Transverse colon (tissue), 4 donors: Measurements from ENCODE around the gene SLC6A16. TPM values are rescaled to one million over a fixed set of nuclear protein-coding genes. Genes with fewer than 3 reads are reported as not detected.

Experiments
- DNase-seq: peaks from one replicate; pipeline ENCODE4 v3.0.0-alpha.2; 2019
- H3K27ac ChIP-seq, 4 donors: fragments of 200-600 bp; sonication (generic); 2 replicates each; pipeline ENCODE4 v1.5.1; 2016 to 2018; ENCODE audit warnings: inconsistent platforms in 4 of 4
- H3K27me3 ChIP-seq: fragments of 200-600 bp; sonication (generic); 2 replicates; pipeline ENCODE4 v1.5.1; 2017; ENCODE audit warnings: inconsistent platforms
- H3K36me3 ChIP-seq, 4 donors: fragments of 200-600 bp; sonication (generic); 2 replicates each; pipeline ENCODE4 v1.5.1; 2017 to 2019; ENCODE audit warnings: inconsistent platforms in 4 of 4
- H3K4me1 ChIP-seq, 4 donors: fragments of 200-600 bp; sonication (generic); 2 replicates each; pipeline ENCODE4 v1.5.1; 2017 to 2020; ENCODE audit warnings: inconsistent platforms in 4 of 4
- H3K4me3 ChIP-seq, 4 donors: fragments of 200-600 bp; sonication (generic); 1 replicate in 1 of 4; 2 replicates in 3 of 4; pipeline versions ENCODE4 v1.5.1 to v1.6.1; 2017 to 2019; ENCODE audit warnings: inconsistent platforms in 4 of 4
- H3K9me3 ChIP-seq, 2 donors: fragments of 200-600 bp; sonication (generic); 2 replicates each; pipeline ENCODE4 v1.5.1; 2017 to 2019; ENCODE audit warnings: inconsistent platforms in 2 of 2
- EP300 ChIP-seq: sonication (generic); formaldehyde crosslinking; IDR thresholded peaks from one replicate; pipeline ENCODE4 v1.6.1; 2017; ENCODE audit warnings: antibody characterized with exemption, low read depth
- POLR2A ChIP-seq: fragments of 450-650 bp; IDR thresholded peaks from one replicate; pipeline ENCODE4 v1.6.1; 2016; ENCODE audit warnings: antibody characterized with exemption, mild to moderate bottlenecking, moderate library complexity
- POLR2AphosphoS5 ChIP-seq, 3 donors: sonication (generic); formaldehyde crosslinking; IDR thresholded peaks; one replicate each; pipeline ENCODE4 v1.6.1; 2016; ENCODE audit warnings: antibody characterized with exemption in 3 of 3
- WGBS, 2 donors: methylation state at CpG; one replicate each; pipeline ENCODE4 v1.1.5; 2018; ENCODE audit warnings: low coverage in 1 of 2; 5-methylcytosine and 5-hydroxymethylcytosine counted together
- in situ Hi-C, 4 donors: fragments of 200-750 bp; cut with MboI; loops; one replicate each; pipeline versions ENCODE4 v1.15.0 to v1.15.1; 2017; ENCODE audit warnings: low sequenced_read_pairs in 3 of 4, low pct_ligation_motif_present in 1 of 4, low pct_unique_long_range_greater_than_20kb in 1 of 4
- intact Hi-C: fragments of 100-400 bp; cut with DNase I; formaldehyde crosslinking; loops from one replicate; pipeline ENCODE4 v1.15.1; 2023; ENCODE audit warnings: low total_unique reads
- total RNA-seq, 4 donors: library from RNA; depleted of rRNA; stranded (reverse); fragments of >200 nt; gene quantifications; one replicate each; pipeline ENCODE4 v1.1.0, GENCODE V29; 2016
- TF ChIP-seq, protein P1 (sequence below), 5 experiments: fragments of 200-600 bp in 3 of 5; fragments of 450-650 bp in 2 of 5; sonication (generic) in 3 of 5; IDR thresholded peaks; 1 replicate in 2 of 5; 2 replicates in 3 of 5; pipeline ENCODE4 v1.5.1; 2016 to 2017; ENCODE audit warnings: antibody characterized with exemption in 5 of 5, inconsistent platforms in 3 of 5, mild to moderate bottlenecking in 2 of 5, moderate library complexity in 1 of 5

The SLC6A16 gene
- total RNA-seq, 4 donors from 2014 or later: 0.40 to 0.75 (median 0.48) TPM; not detected in 1

DNA sequence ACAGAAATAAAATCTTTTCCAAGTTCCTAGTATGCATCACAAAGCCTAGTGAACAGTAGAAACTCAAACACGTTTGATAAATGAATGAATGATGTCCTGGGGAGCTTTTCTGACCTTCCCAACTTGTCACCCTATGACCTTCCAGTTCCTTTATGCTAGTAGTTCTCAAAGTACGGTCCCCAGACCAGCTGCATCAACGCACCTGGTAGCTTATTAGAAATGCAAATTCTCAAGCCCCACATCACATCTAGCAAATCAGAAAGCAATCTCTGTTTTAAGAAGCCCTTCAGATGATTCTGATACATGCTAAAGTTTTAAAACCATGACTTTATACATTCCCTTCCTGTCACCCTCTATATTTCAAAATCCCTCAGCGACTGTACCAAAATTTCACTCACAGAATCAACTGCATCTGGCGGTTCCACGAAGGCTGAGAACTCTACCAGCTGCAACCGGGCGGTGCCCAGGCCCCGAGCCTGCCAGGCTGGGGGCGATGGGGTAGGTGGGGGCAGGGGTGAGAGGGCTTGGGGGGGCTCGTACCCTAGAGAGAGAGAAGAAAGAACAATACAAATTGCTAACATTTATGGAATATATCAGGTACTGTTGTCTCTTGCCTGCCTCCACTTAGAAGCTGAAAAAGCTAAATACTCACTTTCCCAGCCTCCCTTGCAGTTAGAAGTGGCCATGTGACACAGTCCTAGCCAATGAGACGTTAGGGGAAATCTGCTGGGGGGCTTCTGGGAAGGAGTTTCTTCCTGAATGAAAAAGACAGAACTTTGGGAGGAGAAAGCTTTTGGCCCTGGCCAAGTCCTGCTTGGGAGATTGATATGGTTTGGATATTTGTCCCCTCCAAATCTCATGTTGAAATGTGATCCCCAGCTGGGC, 23.6 kb upstream of the SLC6A16 start:
- no peak for TF ChIP-seq POLR2AphosphoS5 (IDR thresholded peaks at IDR 0.05)
- TF ChIP-seq, protein P1, sequence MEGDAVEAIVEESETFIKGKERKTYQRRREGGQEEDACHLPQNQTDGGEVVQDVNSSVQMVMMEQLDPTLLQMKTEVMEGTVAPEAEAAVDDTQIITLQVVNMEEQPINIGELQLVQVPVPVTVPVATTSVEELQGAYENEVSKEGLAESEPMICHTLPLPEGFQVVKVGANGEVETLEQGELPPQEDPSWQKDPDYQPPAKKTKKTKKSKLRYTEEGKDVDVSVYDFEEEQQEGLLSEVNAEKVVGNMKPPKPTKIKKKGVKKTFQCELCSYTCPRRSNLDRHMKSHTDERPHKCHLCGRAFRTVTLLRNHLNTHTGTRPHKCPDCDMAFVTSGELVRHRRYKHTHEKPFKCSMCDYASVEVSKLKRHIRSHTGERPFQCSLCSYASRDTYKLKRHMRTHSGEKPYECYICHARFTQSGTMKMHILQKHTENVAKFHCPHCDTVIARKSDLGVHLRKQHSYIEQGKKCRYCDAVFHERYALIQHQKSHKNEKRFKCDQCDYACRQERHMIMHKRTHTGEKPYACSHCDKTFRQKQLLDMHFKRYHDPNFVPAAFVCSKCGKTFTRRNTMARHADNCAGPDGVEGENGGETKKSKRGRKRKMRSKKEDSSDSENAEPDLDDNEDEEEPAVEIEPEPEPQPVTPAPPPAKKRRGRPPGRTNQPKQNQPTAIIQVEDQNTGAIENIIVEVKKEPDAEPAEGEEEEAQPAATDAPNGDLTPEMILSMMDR (IDR thresholded peaks at IDR 0.05): no peak
- TF ChIP-seq POLR2A: no peak
- no peak for TF ChIP-seq EP300
- WGBS, 2 donors: 82 to 87% methylated on average over 10 to 12 of the region's 12 CpGs
- in situ Hi-C loops (no loop called here), intact Hi-C loops (no loop called here)
- H3K36me3 ChIP-seq: peaks cover 0 to 4% (median 0%) of the 10 kb centered on the region in 4 donors
- no peak overlapping the region for H3K4me3 ChIP-seq
- H3K9me3 ChIP-seq: no peaks in the 10 kb centered on the region
- DNase-seq: no peak
- no peak overlapping the region for H3K27ac ChIP-seq
- H3K4me1 ChIP-seq: no peaks in the 10 kb centered on the region
- H3K27me3 ChIP-seq: no peaks in the 10 kb centered on the region

DNA sequence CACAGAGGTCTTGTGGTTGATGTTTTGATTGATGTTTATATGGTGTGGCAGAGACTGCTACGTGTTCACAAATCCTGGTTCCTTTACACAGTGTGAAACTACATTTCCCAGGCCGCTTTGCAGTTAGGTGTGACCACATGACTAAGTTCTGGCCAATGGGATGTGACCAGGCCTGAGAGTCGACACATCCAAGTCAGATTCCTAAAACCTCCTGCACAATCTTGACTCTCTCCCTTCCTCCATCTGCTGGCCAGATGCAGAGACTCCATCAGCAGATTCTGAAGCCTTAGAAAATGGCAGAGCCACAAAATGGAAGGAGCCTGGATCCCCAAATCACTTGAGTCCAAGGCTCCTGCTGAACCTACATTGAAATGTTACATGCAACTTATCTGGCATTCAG, 22.8 kb upstream of the SLC6A16 start:
- DNase-seq: no peak
- Histone ChIP-seq H3K27me3 (no peaks in the 10 kb centered on the region), H3K4me3 (no peak overlapping the region), H3K4me1 (no peaks in the 10 kb centered on the region), H3K27ac (no peak overlapping the region), H3K9me3 (no peaks in the 10 kb centered on the region), H3K36me3 (peaks cover 0 to 4% (median 0%) of the 10 kb centered on the region in 4 donors)
- intact Hi-C loops: no loop called here
- WGBS, 2 donors: 68% methylated on average over 3 of the region's 3 CpGs; no CpG with 5 or more reads in 1 of the 2 donors
- in situ Hi-C loops: no loop called here
- TF ChIP-seq POLR2AphosphoS5 (IDR thresholded peaks at IDR 0.05): no peak
- TF ChIP-seq POLR2A: no peak
- no peak for TF ChIP-seq EP300
- TF ChIP-seq, protein P1 (IDR thresholded peaks at IDR 0.05): no peak

DNA sequence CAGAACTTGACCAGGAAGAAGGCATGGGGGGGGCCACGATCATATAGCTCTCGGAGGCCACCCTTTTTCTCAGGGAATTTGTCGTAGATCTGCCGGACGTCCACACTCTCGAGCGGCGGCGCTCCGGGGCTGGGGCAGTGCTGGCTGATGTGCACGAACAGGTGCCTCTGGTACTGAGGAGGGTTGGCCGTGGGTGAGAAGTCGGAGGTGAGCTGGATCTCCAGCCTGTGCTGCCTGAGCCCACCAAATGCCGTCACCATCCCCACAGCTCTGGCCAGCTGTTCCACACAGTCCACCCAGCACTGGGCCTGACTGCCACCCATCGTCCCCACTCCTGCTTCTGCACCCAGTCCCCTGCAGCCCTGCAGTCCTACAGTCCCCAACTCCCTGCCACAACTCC, 22.2 kb upstream of the SLC6A16 start:
- DNase-seq: no peak
- WGBS, 2 donors: 92% methylated on average over 14 of the region's 15 CpGs; no CpG with 5 or more reads in 1 of the 2 donors
- H3K27ac ChIP-seq: no peak overlapping the region
- in situ Hi-C loops (no loop called here), intact Hi-C loops (no loop called here)
- no peaks in the 10 kb centered on the region for H3K4me1 ChIP-seq
- peaks cover 0 to 4% (median 0%) of the 10 kb centered on the region in 4 donors for H3K36me3 ChIP-seq
- H3K27me3 ChIP-seq: no peaks in the 10 kb centered on the region
- H3K4me3 ChIP-seq: no peak overlapping the region
- no peak for TF ChIP-seq POLR2A
- TF ChIP-seq EP300: no peak
- TF ChIP-seq POLR2AphosphoS5 (IDR thresholded peaks at IDR 0.05): no peak
- TF ChIP-seq, protein P1 (IDR thresholded peaks at IDR 0.05): no peak
- no peaks in the 10 kb centered on the region for H3K9me3 ChIP-seq

DNA sequence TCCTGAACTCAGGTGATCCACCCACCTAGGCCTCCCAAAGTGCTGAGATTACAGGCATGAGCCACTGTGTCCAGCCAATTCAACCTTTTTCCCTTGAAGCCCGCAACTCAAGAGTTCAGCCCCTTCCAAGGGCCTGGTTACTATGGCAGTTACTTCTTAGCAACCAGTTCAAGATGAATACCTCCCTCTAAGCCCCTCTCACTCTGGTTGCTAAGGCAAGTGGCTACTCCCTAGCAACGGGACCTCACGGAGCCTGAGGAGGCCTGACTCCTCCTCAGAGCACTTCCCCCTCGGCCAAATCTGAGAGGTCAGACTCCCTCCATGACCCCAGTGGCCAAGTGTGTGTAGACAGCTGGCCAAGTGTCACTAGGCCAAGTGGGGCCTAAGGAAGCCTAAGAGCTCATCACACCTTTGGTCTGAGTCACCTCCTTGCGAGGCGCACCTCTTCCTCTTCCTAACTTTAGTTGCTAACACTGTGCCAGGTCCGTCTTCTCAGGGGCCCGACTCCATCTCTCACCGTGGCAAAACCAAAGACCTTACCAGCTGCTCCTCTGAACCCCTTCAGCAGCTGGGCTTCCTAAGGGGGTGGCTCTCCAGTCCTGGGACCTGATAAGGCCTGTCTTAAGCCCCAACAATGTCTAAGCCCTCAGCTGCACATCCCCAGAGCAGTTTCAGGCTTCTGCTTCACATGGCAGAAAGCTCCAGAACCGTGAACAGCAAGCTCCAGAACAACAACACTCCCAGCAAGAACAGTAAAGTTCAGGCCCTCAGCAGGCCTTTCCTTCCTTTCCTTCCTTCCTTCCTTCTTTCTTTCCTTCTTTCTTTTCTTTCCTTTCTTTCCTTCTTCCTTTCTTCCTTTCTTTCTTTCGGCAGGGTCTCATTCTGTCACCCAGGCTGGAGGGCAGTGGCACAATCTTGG, 19.8 kb upstream of the SLC6A16 start:
- TF ChIP-seq POLR2A (no peak), POLR2AphosphoS5 (IDR thresholded peaks at IDR 0.05) (no peak), EP300 (no peak)
- TF ChIP-seq, protein P1 (IDR thresholded peaks at IDR 0.05): no peak
- Histone ChIP-seq H3K27ac (no peak overlapping the region), H3K9me3 (no peaks in the 10 kb centered on the region), H3K27me3 (no peaks in the 10 kb centered on the region), H3K4me3 (no peak overlapping the region), H3K36me3 (peaks cover 0 to 4% (median 0%) of the 10 kb centered on the region in 4 donors), H3K4me1 (peaks cover 5 to 13% (median 8%) of the 10 kb centered on the region in 4 donors)
- 88% methylated on average over 11 of the region's 11 CpGs; no CpG with 5 or more reads in 1 of the 2 donors for WGBS, 2 donors
- intact Hi-C loops (no loop called here), in situ Hi-C loops (no loop called here)
- DNase-seq: no peak
